ENCODE results near the gene OCLN.
"Not testable (repeated sequence)": the region's sequence is repeated elsewhere in the genome, so short reads cannot be mapped to it uniquely, and the experiment has no call there.

GRCh38 chr5:69538735-69539134, 46.1 kb downstream of the OCLN start:
- TF ChIP-seq, protein P1, sequence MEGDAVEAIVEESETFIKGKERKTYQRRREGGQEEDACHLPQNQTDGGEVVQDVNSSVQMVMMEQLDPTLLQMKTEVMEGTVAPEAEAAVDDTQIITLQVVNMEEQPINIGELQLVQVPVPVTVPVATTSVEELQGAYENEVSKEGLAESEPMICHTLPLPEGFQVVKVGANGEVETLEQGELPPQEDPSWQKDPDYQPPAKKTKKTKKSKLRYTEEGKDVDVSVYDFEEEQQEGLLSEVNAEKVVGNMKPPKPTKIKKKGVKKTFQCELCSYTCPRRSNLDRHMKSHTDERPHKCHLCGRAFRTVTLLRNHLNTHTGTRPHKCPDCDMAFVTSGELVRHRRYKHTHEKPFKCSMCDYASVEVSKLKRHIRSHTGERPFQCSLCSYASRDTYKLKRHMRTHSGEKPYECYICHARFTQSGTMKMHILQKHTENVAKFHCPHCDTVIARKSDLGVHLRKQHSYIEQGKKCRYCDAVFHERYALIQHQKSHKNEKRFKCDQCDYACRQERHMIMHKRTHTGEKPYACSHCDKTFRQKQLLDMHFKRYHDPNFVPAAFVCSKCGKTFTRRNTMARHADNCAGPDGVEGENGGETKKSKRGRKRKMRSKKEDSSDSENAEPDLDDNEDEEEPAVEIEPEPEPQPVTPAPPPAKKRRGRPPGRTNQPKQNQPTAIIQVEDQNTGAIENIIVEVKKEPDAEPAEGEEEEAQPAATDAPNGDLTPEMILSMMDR (conservative IDR thresholded peaks at IDR 0.05 in 1 of 2, IDR thresholded peaks at IDR 0.05 in 1 of 2; ENCODE audit: extremely low read depth in 1 of 2, insufficient read depth in 1 of 2, low read depth in 1 of 2, low read length in 2 of 2) = not testable (repeated sequence)
- not testable (repeated sequence) for TF ChIP-seq EZH2 (IDR thresholded peaks at IDR 0.05; ENCODE audit: borderline replicate concordance, low read length)
